Common myeloid progenitor, CD34-positive (primary cell): Measurements from ENCODE around the gene AFF3.

Experiments used
- CTCF ChIA-PET: fragments of 350-600 bp; sonication (Branson Sonifier 250); formaldehyde crosslinking; loops from one replicate; lab custom pipeline; 2021; ENCODE audit warnings: antibody characterized with exemption; lab: Charles Lee
- POLR2A ChIA-PET: fragments of 350-600 bp; sonication (Branson Sonifier 250); formaldehyde crosslinking; loops from one replicate; lab custom pipeline; 2021; ENCODE audit warnings: antibody characterized with exemption; lab: Charles Lee
- DNase-seq, 3 donors: peaks; one replicate each; pipeline versions ENCODE4 v3.0.0 to v3.0.0-alpha.2; 2013
- H3K27ac ChIP-seq, 2 experiments: 1 replicate in 1 of 2; 2 replicates in 1 of 2; pipeline ENCODE4 v1.7.0; 2013; ENCODE audit warnings: inconsistent platforms in 2 of 2, low read length in 2 of 2, mild to moderate bottlenecking in 2 of 2, low read depth in 1 of 2, moderate library complexity in 1 of 2; ENCODE audit not compliant: severe bottlenecking in 2 of 2, insufficient read depth in 1 of 2, poor library complexity in 1 of 2
- H3K27me3 ChIP-seq, 5 experiments: replicated peaks in 2 of 5; 1 replicate in 3 of 5; 2 replicates in 2 of 5; pipeline versions ENCODE4 v1.6.1 to v1.7.0; 2013; ENCODE audit warnings: low read length in 4 of 5, mild to moderate bottlenecking in 2 of 5, moderate library complexity in 2 of 5, inconsistent platforms in 1 of 5; ENCODE audit not compliant: insufficient read depth in 5 of 5, control insufficient read depth in 4 of 5
- H3K36me3 ChIP-seq, 4 experiments: 1 replicate in 2 of 4; 2 replicates in 2 of 4; pipeline versions ENCODE4 v1.6.1 to v1.7.0; 2013; ENCODE audit warnings: low read length in 3 of 4, control low read depth in 1 of 4, mild to moderate bottlenecking in 1 of 4; ENCODE audit not compliant: control insufficient read depth in 4 of 4, insufficient read depth in 4 of 4
- H3K4me1 ChIP-seq, 4 experiments: 1 replicate in 3 of 4; 2 replicates in 1 of 4; pipeline versions ENCODE4 v1.6.1 to v1.7.1; 2013; ENCODE audit warnings: low read length in 3 of 4, mild to moderate bottlenecking in 3 of 4, control low read depth in 1 of 4, inconsistent platforms in 1 of 4, moderate library complexity in 1 of 4; ENCODE audit not compliant: control insufficient read depth in 4 of 4, insufficient read depth in 4 of 4; ENCODE audit errors: control extremely low read depth in 1 of 4
- H3K4me3 ChIP-seq, 7 experiments: 1 replicate in 4 of 7; 2 replicates in 3 of 7; pipeline versions ENCODE4 v1.5.1 to v1.7.0; 2013; ENCODE audit warnings: mild to moderate bottlenecking in 7 of 7, low read length in 6 of 7, moderate library complexity in 6 of 7, inconsistent platforms in 2 of 7, low read depth in 2 of 7, control low read depth in 1 of 7; ENCODE audit not compliant: insufficient read depth in 4 of 7, control insufficient read depth in 1 of 7; ENCODE audit errors: extremely low read depth in 1 of 7
- H3K9me3 ChIP-seq, 5 experiments: 1 replicate in 4 of 5; 2 replicates in 1 of 5; pipeline versions ENCODE4 v1.6.1 to v1.7.1; 2013; ENCODE audit warnings: low read length in 4 of 5, mild to moderate bottlenecking in 2 of 5, inconsistent platforms in 1 of 5, low read depth in 1 of 5, moderate library complexity in 1 of 5; ENCODE audit not compliant: control insufficient read depth in 4 of 5, insufficient read depth in 2 of 5; ENCODE audit errors: control extremely low read depth in 1 of 5
- WGBS: methylation state at CpG from one replicate; pipeline ENCODE4 v1.1.5; 2013; ENCODE audit not compliant: insufficient coverage; 5-methylcytosine and 5-hydroxymethylcytosine counted together

AFF3 gene

GRCh38 chr2:99648906-99649789 is 493.2 kb downstream of the AFF3 start:
- H3K4me1 ChIP-seq, result peaks cover 0 to 4% (median 0%) of the 10 kb centered on the region in 4 experiments
- CTCF ChIA-PET, result no interaction called here
- WGBS, result 92% methylated on average over 7 of the region's 13 CpGs
- no peaks in the 10 kb centered on the region for H3K27me3 ChIP-seq
- H3K27ac ChIP-seq, result no peak overlapping the region
- H3K4me3 ChIP-seq, result no peak overlapping the region
- no peak for DNase-seq
- peaks cover 0 to 2% (median 0%) of the 10 kb centered on the region in 4 experiments for H3K36me3 ChIP-seq
- POLR2A ChIA-PET, result no interaction called here
- H3K9me3 ChIP-seq, result no peaks in the 10 kb centered on the region

- H3K36me3 ChIP-seq, result peaks cover 0 to 2% (median 0%) of the 10 kb centered on the region in 4 experiments
- H3K9me3 ChIP-seq, result no peaks in the 10 kb centered on the region
- H3K27me3 ChIP-seq, result no peaks in the 10 kb centered on the region
- POLR2A ChIA-PET, result no interaction called here
- H3K27ac ChIP-seq, result no peak overlapping the region
- DNase-seq, result no peak
- WGBS, result no CpG with 5 or more reads among the region's 4 CpGs
- CTCF ChIA-PET, result no interaction called here
- H3K4me1 ChIP-seq, result peaks cover 0 to 4% (median 0%) of the 10 kb centered on the region in 4 experiments
- no peak overlapping the region for H3K4me3 ChIP-seq
These were observed 494.1 kb downstream of the AFF3 start for GRCh38 chr2:99648178-99648844.

GRCh38 chr2:99645960-99646359 is 496.4 kb downstream of the AFF3 start:
- Histone ChIP-seq H3K4me3 (no peak overlapping the region), H3K27ac (no peak overlapping the region), H3K4me1 (no peaks in the 10 kb centered on the region), H3K36me3 (peaks cover 0 to 2% (median 0%) of the 10 kb centered on the region in 4 experiments), H3K27me3 (no peaks in the 10 kb centered on the region), H3K9me3 (no peaks in the 10 kb centered on the region)
- 94% methylated on average over 2 of the region's 2 CpGs for WGBS
- DNase-seq, result no peak
- CTCF ChIA-PET, result no interaction called here
- POLR2A ChIA-PET, result no interaction called here

- Histone ChIP-seq H3K4me1 (no peaks in the 10 kb centered on the region), H3K4me3 (no peak overlapping the region), H3K27ac (no peak overlapping the region), H3K9me3 (no peaks in the 10 kb centered on the region), H3K36me3 (peaks cover 0 to 2% (median 0%) of the 10 kb centered on the region in 4 experiments), H3K27me3 (no peaks in the 10 kb centered on the region)
- ChIA-PET CTCF (no interaction called here), POLR2A (no interaction called here)
- WGBS, result 98% methylated on average over 5 of the region's 5 CpGs
- no peak for DNase-seq
These were observed 498.0 kb downstream of the AFF3 start for GRCh38 chr2:99644419-99644787.

GRCh38 chr2:99643787-99644418 is 498.5 kb downstream of the AFF3 start:
- Histone ChIP-seq H3K27me3 (no peaks in the 10 kb centered on the region), H3K36me3 (peaks cover 0 to 2% (median 0%) of the 10 kb centered on the region in 4 experiments), H3K4me1 (no peaks in the 10 kb centered on the region), H3K9me3 (no peaks in the 10 kb centered on the region), H3K27ac (no peak overlapping the region), H3K4me3 (no peak overlapping the region)
- ChIA-PET CTCF (no interaction called here), POLR2A (no interaction called here)
- WGBS, result 100% methylated on average over 5 of the region's 9 CpGs
- DNase-seq, result no peak

GRCh38 chr2:99641999-99642398 is 500.4 kb downstream of the AFF3 start:
- WGBS, result 100% methylated on average over 2 of the region's 4 CpGs
- ChIA-PET POLR2A (no interaction called here), CTCF (no interaction called here)
- H3K27me3 ChIP-seq, result no peaks in the 10 kb centered on the region
- no peaks in the 10 kb centered on the region for H3K4me1 ChIP-seq
- H3K27ac ChIP-seq, result no peak overlapping the region
- H3K4me3 ChIP-seq, result no peak overlapping the region
- H3K9me3 ChIP-seq, result no peaks in the 10 kb centered on the region
- no peaks in the 10 kb centered on the region for H3K36me3 ChIP-seq
- no peak for DNase-seq
